GM23338 (cell line): ENCODE data around the gene ATP10B. TPM values are rescaled to one million over a fixed set of nuclear protein-coding genes. Genes with fewer than 3 reads are reported as not detected.

ENCODE experiments used
- ATAC-seq: fragments of 200-7000 bp; cut with Tn5 transposase; 3 replicates; pipeline ENCODE4 v1.9.1; 2020
- DNase-seq: peaks from one replicate; pipeline ENCODE4 v3.0.0-alpha.2; 2015; ENCODE audit warnings: low spot score
- H2AFZ ChIP-seq: fragments of 200-600 bp; sonication (generic); 2 replicates; pipeline ENCODE4 v1.8.0; 2016; ENCODE audit warnings: antibody characterized with exemption, mild to moderate bottlenecking, moderate library complexity
- H3F3A ChIP-seq: fragments of 200-600 bp; sonication (generic); replicated peaks from 2 replicates; pipeline ENCODE4 v1.8.0; 2017; ENCODE audit warnings: antibody characterized with exemption, mixed run types, low read depth
- H3K27ac ChIP-seq: fragments of 200-600 bp; sonication (generic); 2 replicates; pipeline ENCODE4 v1.6.1; 2016; ENCODE audit warnings: low read depth
- H3K27me3 ChIP-seq: fragments of 200-600 bp; sonication (generic); 2 replicates; pipeline ENCODE4 v1.8.0; 2016; ENCODE audit warnings: mild to moderate bottlenecking, mixed run types, moderate library complexity; ENCODE audit not compliant: insufficient read depth
- H3K36me3 ChIP-seq: fragments of 200-600 bp; sonication (generic); 2 replicates; pipeline ENCODE4 v1.8.0; 2016; ENCODE audit warnings: mild to moderate bottlenecking; ENCODE audit not compliant: insufficient read depth
- H3K4me1 ChIP-seq: fragments of 200-600 bp; sonication (generic); 2 replicates; pipeline ENCODE4 v1.8.0; 2016; ENCODE audit warnings: mild to moderate bottlenecking, moderate library complexity; ENCODE audit not compliant: insufficient read depth
- H3K4me2 ChIP-seq: fragments of 200-600 bp; sonication (generic); 2 replicates; pipeline ENCODE4 v1.7.1; 2017; ENCODE audit warnings: mixed run types
- H3K4me3 ChIP-seq: fragments of 200-600 bp; sonication (generic); 2 replicates; pipeline ENCODE4 v1.6.1; 2016; ENCODE audit warnings: mixed run types
- H3K79me2 ChIP-seq: fragments of 200-600 bp; sonication (generic); replicated peaks from 2 replicates; pipeline ENCODE4 v1.8.0; 2017; ENCODE audit warnings: mild to moderate bottlenecking; ENCODE audit not compliant: insufficient read depth
- H3K9me2 ChIP-seq: fragments of 200-600 bp; sonication (generic); 2 replicates; pipeline ENCODE4 v1.8.0; 2017; ENCODE audit not compliant: insufficient read depth
- H4K20me1 ChIP-seq: fragments of 200-600 bp; sonication (generic); replicated peaks from 2 replicates; pipeline ENCODE4 v1.8.0; 2017; ENCODE audit warnings: mild to moderate bottlenecking; ENCODE audit not compliant: insufficient read depth
- H3K27ac Mint-ChIP-seq: 2 replicates; pipeline ENCODE4 v1.8.0; 2020; ENCODE audit warnings: inconsistent platforms, mild to moderate bottlenecking, moderate library complexity, mixed read lengths
- H3K27me3 Mint-ChIP-seq: 3 replicates; pipeline ENCODE4 v1.8.0; 2022; ENCODE audit warnings: low read depth, mild to moderate bottlenecking, moderate library complexity, mixed read lengths, inconsistent platforms; ENCODE audit not compliant: insufficient read depth, poor library complexity
- H3K36me3 Mint-ChIP-seq: 3 replicates; pipeline ENCODE4 v1.8.0; 2021; ENCODE audit warnings: low read depth, mild to moderate bottlenecking, inconsistent platforms, moderate library complexity, mixed read lengths
- H3K4me1 Mint-ChIP-seq: 3 replicates; pipeline ENCODE4 v1.8.0; 2020; ENCODE audit warnings: mild to moderate bottlenecking, inconsistent platforms, mixed read lengths
- H3K4me3 Mint-ChIP-seq: 3 replicates; pipeline ENCODE4 v1.8.0; 2021; ENCODE audit warnings: moderate library complexity, mild to moderate bottlenecking, inconsistent platforms, mixed read lengths
- H3K9me3 Mint-ChIP-seq: 3 replicates; pipeline ENCODE4 v1.8.0; 2020; ENCODE audit warnings: moderate library complexity, mild to moderate bottlenecking, inconsistent platforms, mixed read lengths
- CREB1 ChIP-seq: fragments of 250-450 bp; sonication (Bioruptor Pico); IDR thresholded peaks from 2 replicates; pipeline ENCODE4 v1.5.0; 2020; ENCODE audit warnings: low read depth, mild to moderate bottlenecking, moderate library complexity
- EZH2 ChIP-seq: fragments of 200-600 bp; sonication (generic); IDR thresholded peaks from one replicate; pipeline ENCODE4 v1.8.0; 2017; ENCODE audit warnings: antibody characterized with exemption, mild to moderate bottlenecking, low read depth; ENCODE audit not compliant: unreplicated experiment
- EZH2phosphoT487 ChIP-seq: fragments of 200-600 bp; sonication (generic); IDR thresholded peaks from one replicate; pipeline ENCODE4 v1.8.1; 2018; ENCODE audit warnings: antibody characterized with exemption; ENCODE audit not compliant: unreplicated experiment
- JUNB ChIP-seq: IDR thresholded peaks from one replicate; pipeline ENCODE4 v1.6.1; 2016; ENCODE audit warnings: antibody characterized with exemption; ENCODE audit not compliant: unreplicated experiment
- NANOG ChIP-seq: IDR thresholded peaks from 2 replicates; pipeline ENCODE4 v1.6.1; 2016; ENCODE audit warnings: antibody characterized with exemption, borderline replicate concordance
- POLR2AphosphoS5 ChIP-seq: IDR thresholded peaks from 2 replicates; pipeline ENCODE4 v1.6.1; 2016; ENCODE audit warnings: antibody characterized with exemption, low read depth
- STAT1 ChIP-seq: IDR thresholded peaks from one replicate; pipeline ENCODE4 v1.6.1; 2016; ENCODE audit warnings: antibody characterized with exemption; ENCODE audit not compliant: unreplicated experiment
- ZNF114 ChIP-seq: fragments of 250-450 bp; sonication (Bioruptor Pico); IDR thresholded peaks from 2 replicates; pipeline ENCODE4 v1.5.0; 2020; ENCODE audit warnings: mild to moderate bottlenecking, moderate library complexity
- ZNF331 ChIP-seq: fragments of 250-450 bp; sonication (Bioruptor Pico); IDR thresholded peaks from 2 replicates; pipeline ENCODE4 v1.5.0; 2020; ENCODE audit warnings: low read depth, mild to moderate bottlenecking, moderate library complexity
- polyA plus RNA-seq: library from polyadenylated mRNA; unstranded; fragments of >200 nt; fragmentation: Nextera tagmentation; extraction: Ambion mirVana; gene quantifications from 2 replicates; pipeline ENCODE4 v1.2.1, GENCODE V29; 2016
- total RNA-seq: library from RNA; depleted of rRNA; stranded (reverse); fragments of >200 nt; shearing (Covaris generic); gene quantifications from 2 replicates; pipeline ENCODE4 v1.2.3, GENCODE V29; 2014
- TF ChIP-seq, protein P1 (sequence below): IDR thresholded peaks from one replicate; pipeline ENCODE4 v1.6.1; 2018; ENCODE audit warnings: antibody characterized with exemption; ENCODE audit not compliant: unreplicated experiment
- TF ChIP-seq, protein P2 (sequence below), 2 experiments: fragments of 200-600 bp in 1 of 2; sonication (generic) in 1 of 2; conservative IDR thresholded peaks; 2 replicates each; pipeline versions ENCODE4 v1.5.1 to v1.6.1; 2016 to 2017; ENCODE audit warnings: antibody characterized with exemption in 2 of 2, low read depth in 2 of 2, mild to moderate bottlenecking in 2 of 2, moderate library complexity in 1 of 2
- TF ChIP-seq, protein P3 (sequence below): fragments of 250-450 bp; sonication (Bioruptor Pico); IDR thresholded peaks from 2 replicates; pipeline ENCODE4 v1.5.0; 2020; ENCODE audit warnings: mild to moderate bottlenecking, moderate library complexity
- TF ChIP-seq, protein P4 (sequence below): IDR thresholded peaks from 2 replicates; pipeline ENCODE4 v1.6.1; 2016; ENCODE audit warnings: antibody characterized with exemption

Gene ATP10B
- total and polyA plus RNA-seq, 2 experiments from 2014 or later, result 0.11 to 0.14 TPM

DNA sequence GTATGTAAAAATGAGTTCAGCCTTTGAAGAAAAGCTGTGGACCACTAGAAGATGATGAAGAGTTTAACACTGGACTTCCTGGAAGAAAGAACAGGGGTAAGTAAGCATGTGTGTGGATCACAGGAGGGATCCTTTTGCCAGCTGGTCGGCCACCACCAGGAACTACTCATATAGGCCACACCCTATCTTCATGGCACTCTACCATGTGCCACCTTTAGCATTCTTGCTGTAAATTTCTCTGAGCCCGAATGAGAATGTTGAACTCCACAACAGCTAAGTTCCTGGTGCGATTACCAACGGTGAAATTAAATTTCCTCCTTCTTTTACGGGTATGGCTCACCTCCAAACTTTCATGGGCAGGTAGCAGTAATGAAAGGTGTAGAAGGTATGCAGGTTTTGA, 102.3 kb downstream of the ATP10B start:
- no peak for ATAC-seq

More for the DNA sequence above, 102.3 kb downstream of the ATP10B start:
- Mint-ChIP-seq H3K4me3 (no peak overlapping the region), H3K27me3 (no peaks in the 10 kb centered on the region), H3K36me3 (no peaks in the 10 kb centered on the region), H3K9me3 (no peaks in the 10 kb centered on the region), H3K4me1 (peaks cover 14% of the 10 kb centered on the region), H3K27ac (no peak overlapping the region)
- Histone ChIP-seq H3F3A (no peaks in the 10 kb centered on the region), H2AFZ (no peak overlapping the region), H3K36me3 (no peaks in the 10 kb centered on the region), H3K27me3 (no peaks in the 10 kb centered on the region), H4K20me1 (no peaks in the 10 kb centered on the region), H3K4me2 (no peak overlapping the region), H3K4me1 (0 out of 2 replicates have a peak, but pooled peaks cover under 1% of the 10 kb centered on the region), H3K79me2 (no peaks in the 10 kb centered on the region), H3K27ac (no peak overlapping the region), H3K9me2 (no peaks in the 10 kb centered on the region), H3K4me3 (no peak overlapping the region)
- DNase-seq, result no peak
- no peak for TF ChIP-seq NANOG
- TF ChIP-seq, protein P1, sequence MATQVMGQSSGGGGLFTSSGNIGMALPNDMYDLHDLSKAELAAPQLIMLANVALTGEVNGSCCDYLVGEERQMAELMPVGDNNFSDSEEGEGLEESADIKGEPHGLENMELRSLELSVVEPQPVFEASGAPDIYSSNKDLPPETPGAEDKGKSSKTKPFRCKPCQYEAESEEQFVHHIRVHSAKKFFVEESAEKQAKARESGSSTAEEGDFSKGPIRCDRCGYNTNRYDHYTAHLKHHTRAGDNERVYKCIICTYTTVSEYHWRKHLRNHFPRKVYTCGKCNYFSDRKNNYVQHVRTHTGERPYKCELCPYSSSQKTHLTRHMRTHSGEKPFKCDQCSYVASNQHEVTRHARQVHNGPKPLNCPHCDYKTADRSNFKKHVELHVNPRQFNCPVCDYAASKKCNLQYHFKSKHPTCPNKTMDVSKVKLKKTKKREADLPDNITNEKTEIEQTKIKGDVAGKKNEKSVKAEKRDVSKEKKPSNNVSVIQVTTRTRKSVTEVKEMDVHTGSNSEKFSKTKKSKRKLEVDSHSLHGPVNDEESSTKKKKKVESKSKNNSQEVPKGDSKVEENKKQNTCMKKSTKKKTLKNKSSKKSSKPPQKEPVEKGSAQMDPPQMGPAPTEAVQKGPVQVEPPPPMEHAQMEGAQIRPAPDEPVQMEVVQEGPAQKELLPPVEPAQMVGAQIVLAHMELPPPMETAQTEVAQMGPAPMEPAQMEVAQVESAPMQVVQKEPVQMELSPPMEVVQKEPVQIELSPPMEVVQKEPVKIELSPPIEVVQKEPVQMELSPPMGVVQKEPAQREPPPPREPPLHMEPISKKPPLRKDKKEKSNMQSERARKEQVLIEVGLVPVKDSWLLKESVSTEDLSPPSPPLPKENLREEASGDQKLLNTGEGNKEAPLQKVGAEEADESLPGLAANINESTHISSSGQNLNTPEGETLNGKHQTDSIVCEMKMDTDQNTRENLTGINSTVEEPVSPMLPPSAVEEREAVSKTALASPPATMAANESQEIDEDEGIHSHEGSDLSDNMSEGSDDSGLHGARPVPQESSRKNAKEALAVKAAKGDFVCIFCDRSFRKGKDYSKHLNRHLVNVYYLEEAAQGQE, result no peak
- no peak for TF ChIP-seq STAT1
- TF ChIP-seq, protein P2, sequence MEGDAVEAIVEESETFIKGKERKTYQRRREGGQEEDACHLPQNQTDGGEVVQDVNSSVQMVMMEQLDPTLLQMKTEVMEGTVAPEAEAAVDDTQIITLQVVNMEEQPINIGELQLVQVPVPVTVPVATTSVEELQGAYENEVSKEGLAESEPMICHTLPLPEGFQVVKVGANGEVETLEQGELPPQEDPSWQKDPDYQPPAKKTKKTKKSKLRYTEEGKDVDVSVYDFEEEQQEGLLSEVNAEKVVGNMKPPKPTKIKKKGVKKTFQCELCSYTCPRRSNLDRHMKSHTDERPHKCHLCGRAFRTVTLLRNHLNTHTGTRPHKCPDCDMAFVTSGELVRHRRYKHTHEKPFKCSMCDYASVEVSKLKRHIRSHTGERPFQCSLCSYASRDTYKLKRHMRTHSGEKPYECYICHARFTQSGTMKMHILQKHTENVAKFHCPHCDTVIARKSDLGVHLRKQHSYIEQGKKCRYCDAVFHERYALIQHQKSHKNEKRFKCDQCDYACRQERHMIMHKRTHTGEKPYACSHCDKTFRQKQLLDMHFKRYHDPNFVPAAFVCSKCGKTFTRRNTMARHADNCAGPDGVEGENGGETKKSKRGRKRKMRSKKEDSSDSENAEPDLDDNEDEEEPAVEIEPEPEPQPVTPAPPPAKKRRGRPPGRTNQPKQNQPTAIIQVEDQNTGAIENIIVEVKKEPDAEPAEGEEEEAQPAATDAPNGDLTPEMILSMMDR (conservative IDR thresholded peaks at IDR 0.05; ENCODE audit: low read depth in 2 of 2), result no peak
- TF ChIP-seq, protein P3, sequence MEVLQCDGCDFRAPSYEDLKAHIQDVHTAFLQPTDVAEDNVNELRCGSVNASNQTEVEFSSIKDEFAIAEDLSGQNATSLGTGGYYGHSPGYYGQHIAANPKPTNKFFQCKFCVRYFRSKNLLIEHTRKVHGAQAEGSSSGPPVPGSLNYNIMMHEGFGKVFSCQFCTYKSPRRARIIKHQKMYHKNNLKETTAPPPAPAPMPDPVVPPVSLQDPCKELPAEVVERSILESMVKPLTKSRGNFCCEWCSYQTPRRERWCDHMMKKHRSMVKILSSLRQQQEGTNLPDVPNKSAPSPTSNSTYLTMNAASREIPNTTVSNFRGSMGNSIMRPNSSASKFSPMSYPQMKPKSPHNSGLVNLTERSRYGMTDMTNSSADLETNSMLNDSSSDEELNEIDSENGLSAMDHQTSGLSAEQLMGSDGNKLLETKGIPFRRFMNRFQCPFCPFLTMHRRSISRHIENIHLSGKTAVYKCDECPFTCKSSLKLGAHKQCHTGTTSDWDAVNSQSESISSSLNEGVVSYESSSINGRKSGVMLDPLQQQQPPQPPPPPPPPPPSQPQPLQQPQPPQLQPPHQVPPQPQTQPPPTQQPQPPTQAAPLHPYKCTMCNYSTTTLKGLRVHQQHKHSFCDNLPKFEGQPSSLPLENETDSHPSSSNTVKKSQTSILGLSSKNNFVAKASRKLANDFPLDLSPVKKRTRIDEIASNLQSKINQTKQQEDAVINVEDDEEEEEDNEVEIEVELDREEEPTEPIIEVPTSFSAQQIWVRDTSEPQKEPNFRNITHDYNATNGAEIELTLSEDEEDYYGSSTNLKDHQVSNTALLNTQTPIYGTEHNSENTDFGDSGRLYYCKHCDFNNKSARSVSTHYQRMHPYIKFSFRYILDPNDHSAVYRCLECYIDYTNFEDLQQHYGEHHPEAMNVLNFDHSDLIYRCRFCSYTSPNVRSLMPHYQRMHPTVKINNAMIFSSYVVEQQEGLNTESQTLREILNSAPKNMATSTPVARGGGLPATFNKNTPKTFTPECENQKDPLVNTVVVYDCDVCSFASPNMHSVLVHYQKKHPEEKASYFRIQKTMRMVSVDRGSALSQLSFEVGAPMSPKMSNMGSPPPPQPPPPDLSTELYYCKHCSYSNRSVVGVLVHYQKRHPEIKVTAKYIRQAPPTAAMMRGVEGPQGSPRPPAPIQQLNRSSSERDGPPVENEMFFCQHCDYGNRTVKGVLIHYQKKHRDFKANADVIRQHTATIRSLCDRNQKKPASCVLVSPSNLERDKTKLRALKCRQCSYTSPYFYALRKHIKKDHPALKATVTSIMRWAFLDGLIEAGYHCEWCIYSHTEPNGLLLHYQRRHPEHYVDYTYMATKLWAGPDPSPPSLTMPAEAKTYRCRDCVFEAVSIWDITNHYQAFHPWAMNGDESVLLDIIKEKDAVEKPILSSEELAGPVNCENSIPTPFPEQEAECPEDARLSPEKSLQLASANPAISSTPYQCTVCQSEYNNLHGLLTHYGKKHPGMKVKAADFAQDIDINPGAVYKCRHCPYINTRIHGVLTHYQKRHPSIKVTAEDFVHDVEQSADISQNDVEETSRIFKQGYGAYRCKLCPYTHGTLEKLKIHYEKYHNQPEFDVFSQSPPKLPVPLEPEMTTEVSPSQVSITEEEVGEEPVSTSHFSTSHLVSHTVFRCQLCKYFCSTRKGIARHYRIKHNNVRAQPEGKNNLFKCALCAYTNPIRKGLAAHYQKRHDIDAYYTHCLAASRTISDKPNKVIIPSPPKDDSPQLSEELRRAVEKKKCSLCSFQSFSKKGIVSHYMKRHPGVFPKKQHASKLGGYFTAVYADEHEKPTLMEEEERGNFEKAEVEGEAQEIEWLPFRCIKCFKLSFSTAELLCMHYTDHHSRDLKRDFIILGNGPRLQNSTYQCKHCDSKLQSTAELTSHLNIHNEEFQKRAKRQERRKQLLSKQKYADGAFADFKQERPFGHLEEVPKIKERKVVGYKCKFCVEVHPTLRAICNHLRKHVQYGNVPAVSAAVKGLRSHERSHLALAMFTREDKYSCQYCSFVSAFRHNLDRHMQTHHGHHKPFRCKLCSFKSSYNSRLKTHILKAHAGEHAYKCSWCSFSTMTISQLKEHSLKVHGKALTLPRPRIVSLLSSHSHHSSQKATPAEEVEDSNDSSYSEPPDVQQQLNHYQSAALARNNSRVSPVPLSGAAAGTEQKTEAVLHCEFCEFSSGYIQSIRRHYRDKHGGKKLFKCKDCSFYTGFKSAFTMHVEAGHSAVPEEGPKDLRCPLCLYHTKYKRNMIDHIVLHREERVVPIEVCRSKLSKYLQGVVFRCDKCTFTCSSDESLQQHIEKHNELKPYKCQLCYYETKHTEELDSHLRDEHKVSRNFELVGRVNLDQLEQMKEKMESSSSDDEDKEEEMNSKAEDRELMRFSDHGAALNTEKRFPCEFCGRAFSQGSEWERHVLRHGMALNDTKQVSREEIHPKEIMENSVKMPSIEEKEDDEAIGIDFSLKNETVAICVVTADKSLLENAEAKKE (CRISPR knock-in tag), result no peak
- TF ChIP-seq CREB1 (CRISPR knock-in tag), result no peak
- no peak for TF ChIP-seq POLR2AphosphoS5
- TF ChIP-seq, protein P4, sequence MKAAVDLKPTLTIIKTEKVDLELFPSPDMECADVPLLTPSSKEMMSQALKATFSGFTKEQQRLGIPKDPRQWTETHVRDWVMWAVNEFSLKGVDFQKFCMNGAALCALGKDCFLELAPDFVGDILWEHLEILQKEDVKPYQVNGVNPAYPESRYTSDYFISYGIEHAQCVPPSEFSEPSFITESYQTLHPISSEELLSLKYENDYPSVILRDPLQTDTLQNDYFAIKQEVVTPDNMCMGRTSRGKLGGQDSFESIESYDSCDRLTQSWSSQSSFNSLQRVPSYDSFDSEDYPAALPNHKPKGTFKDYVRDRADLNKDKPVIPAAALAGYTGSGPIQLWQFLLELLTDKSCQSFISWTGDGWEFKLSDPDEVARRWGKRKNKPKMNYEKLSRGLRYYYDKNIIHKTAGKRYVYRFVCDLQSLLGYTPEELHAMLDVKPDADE, result no peak
- no peak for TF ChIP-seq EZH2phosphoT487
- TF ChIP-seq JUNB, result no peak
- no peak for TF ChIP-seq ZNF114 (CRISPR knock-in tag)
- TF ChIP-seq ZNF331, result no peak
- no peak for TF ChIP-seq EZH2
